Measurements from ENCODE around the gene MAML3.

DNA sequence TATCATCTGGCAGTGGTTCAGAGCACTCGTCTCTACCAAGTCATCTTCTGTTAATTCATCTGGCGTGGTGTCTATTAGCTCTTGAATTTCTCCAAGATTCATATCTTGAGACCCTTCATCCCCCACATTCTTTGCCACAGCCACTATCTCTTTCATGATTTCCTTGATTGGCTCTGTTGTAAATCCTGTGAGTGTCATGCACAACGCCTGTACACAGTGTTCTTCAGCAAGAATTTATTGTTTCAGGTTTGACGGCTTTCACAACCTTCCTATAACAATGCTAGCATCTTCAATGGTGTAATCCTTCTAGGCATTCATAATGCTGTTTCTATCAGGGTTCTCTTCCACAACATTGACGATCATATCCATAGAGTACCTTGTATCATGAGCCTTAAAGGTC, 457.5 kb downstream of the MAML3 start:
- no peak for TF ChIP-seq RAD21 (IDR thresholded peaks at IDR 0.05; ENCODE audit: low read depth)
- TF ChIP-seq TCF12 (IDR thresholded peaks at IDR 0.05; ENCODE audit: low read depth): no peak
- TF ChIP-seq, protein P1, sequence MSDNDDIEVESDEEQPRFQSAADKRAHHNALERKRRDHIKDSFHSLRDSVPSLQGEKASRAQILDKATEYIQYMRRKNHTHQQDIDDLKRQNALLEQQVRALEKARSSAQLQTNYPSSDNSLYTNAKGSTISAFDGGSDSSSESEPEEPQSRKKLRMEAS (IDR thresholded peaks at IDR 0.05): no peak
- no peak for TF ChIP-seq FOXM1 (IDR thresholded peaks at IDR 0.05; ENCODE audit: borderline replicate concordance, low read depth)
- TF ChIP-seq EP300 (IDR thresholded peaks at IDR 0.05; ENCODE audit: borderline replicate concordance): no peak
- TF ChIP-seq TAF1 (IDR thresholded peaks at IDR 0.05; ENCODE audit: low read depth): no peak
- TF ChIP-seq CEBPB (IDR thresholded peaks at IDR 0.05): no peak
- TF ChIP-seq NFIC (IDR thresholded peaks at IDR 0.05): no peak
- TF ChIP-seq, protein P2, sequence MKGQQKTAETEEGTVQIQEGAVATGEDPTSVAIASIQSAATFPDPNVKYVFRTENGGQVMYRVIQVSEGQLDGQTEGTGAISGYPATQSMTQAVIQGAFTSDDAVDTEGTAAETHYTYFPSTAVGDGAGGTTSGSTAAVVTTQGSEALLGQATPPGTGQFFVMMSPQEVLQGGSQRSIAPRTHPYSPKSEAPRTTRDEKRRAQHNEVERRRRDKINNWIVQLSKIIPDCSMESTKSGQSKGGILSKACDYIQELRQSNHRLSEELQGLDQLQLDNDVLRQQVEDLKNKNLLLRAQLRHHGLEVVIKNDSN (IDR thresholded peaks at IDR 0.05): no peak
- no peak for TF ChIP-seq YY1 (IDR thresholded peaks at IDR 0.05; ENCODE audit: low read depth)

All from Ishikawa (cell line).